Smooth muscle cell (in vitro differentiated cells): ENCODE results near the gene PARD3. TPM values are rescaled to one million over a fixed set of nuclear protein-coding genes. Genes with fewer than 3 reads are reported as not detected.

Experiments used
- DNase-seq: peaks from one replicate; lab custom pipeline; 2025; ENCODE audit not compliant: unreplicated experiment; lab: John Stamatoyannopoulos, UW
- H2AFZ ChIP-seq: fragments of 200-600 bp; sonication (generic); 2 replicates; pipeline ENCODE4 v1.6.0; 2016; ENCODE audit warnings: antibody characterized with exemption, low read depth, mild to moderate bottlenecking
- H3F3A ChIP-seq: fragments of 200-600 bp; sonication (generic); 2 replicates; pipeline ENCODE4 v1.6.0; 2017; ENCODE audit warnings: antibody characterized with exemption, low read depth
- H3K27ac ChIP-seq: fragments of 200-600 bp; sonication (generic); 2 replicates; pipeline ENCODE4 v1.5.1; 2016; ENCODE audit warnings: low read depth, mild to moderate bottlenecking
- H3K27me3 ChIP-seq: fragments of 200-600 bp; sonication (generic); 2 replicates; pipeline ENCODE4 v1.6.1; 2016; ENCODE audit warnings: low read depth, mild to moderate bottlenecking
- H3K36me3 ChIP-seq: fragments of 200-600 bp; sonication (generic); 2 replicates; pipeline ENCODE4 v1.5.1; 2016; ENCODE audit warnings: low read depth
- H3K4me1 ChIP-seq: fragments of 200-600 bp; sonication (generic); 2 replicates; pipeline ENCODE4 v1.5.1; 2016; ENCODE audit warnings: low read depth
- H3K4me2 ChIP-seq: fragments of 200-600 bp; sonication (generic); 2 replicates; pipeline ENCODE4 v1.6.0; 2016; ENCODE audit warnings: mild to moderate bottlenecking
- H3K4me3 ChIP-seq: fragments of 200-600 bp; sonication (generic); 2 replicates; pipeline ENCODE4 v1.5.1; 2016; ENCODE audit warnings: mild to moderate bottlenecking
- H3K79me2 ChIP-seq: fragments of 200-600 bp; sonication (generic); 2 replicates; pipeline ENCODE4 v1.6.0; 2016; ENCODE audit warnings: low read depth, mild to moderate bottlenecking
- H3K9ac ChIP-seq: fragments of 200-600 bp; sonication (generic); 2 replicates; pipeline ENCODE4 v1.6.0; 2016; ENCODE audit warnings: low read depth
- H3K9me3 ChIP-seq: fragments of 200-600 bp; sonication (generic); replicated peaks from 2 replicates; pipeline ENCODE4 v1.5.1; 2016; ENCODE audit warnings: low read depth
- H4K20me1 ChIP-seq: fragments of 200-600 bp; sonication (generic); 2 replicates; pipeline ENCODE4 v1.6.0; 2016; ENCODE audit warnings: low read depth
- CTCF ChIP-seq: fragments of 200-600 bp; sonication (generic); IDR thresholded peaks from 2 replicates; pipeline ENCODE4 v1.5.1; 2017; ENCODE audit warnings: borderline replicate concordance, mild to moderate bottlenecking, antibody characterized with exemption; ENCODE audit not compliant: insufficient read depth, poor library complexity, severe bottlenecking
- WGBS: methylation state at CpG from one replicate; pipeline ENCODE4 v1.1.7; 2016; ENCODE audit warnings: low lambda C conversion rate; 5-methylcytosine and 5-hydroxymethylcytosine counted together
- polyA plus RNA-seq: library from polyadenylated mRNA; unstranded; fragments of >200 nt; fragmentation: Nextera tagmentation; extraction: Ambion mirVana; gene quantifications from 2 replicates; pipeline ENCODE4 v1.2.1, GENCODE V29; 2016
- total RNA-seq: library from RNA; depleted of rRNA; stranded (reverse); fragments of >200 nt; gene quantifications from 2 replicates; pipeline ENCODE4 v1.2.3, GENCODE V29; 2014

The PARD3 gene
- total and polyA plus RNA-seq, 2 experiments from 2014 or later, result 17.5 to 26.0 TPM

GRCh38 chr10:34814913-34815184 is 247 bp downstream of the PARD3 start:
- H3K79me2 ChIP-seq, result peaks cover 40% of the 10 kb centered on the region
- H3K9ac ChIP-seq, result peak overlapping the region; percentile 83
- no peaks in the 10 kb centered on the region for H3F3A ChIP-seq
- H3K27ac ChIP-seq, result peak overlapping the region; percentile 71
- H4K20me1 ChIP-seq, result peaks cover 38% of the 10 kb centered on the region
- under 1% methylated on average over 44 of the region's 45 CpGs for WGBS
- TF ChIP-seq CTCF, result no peak
- no peaks in the 10 kb centered on the region for H3K27me3 ChIP-seq
- peak overlapping the region; percentile 88 for H3K4me3 ChIP-seq
- H3K36me3 ChIP-seq, result no peaks in the 10 kb centered on the region
- H3K4me2 ChIP-seq, result peak overlapping the region; percentile 95
- H3K9me3 ChIP-seq, result no peaks in the 10 kb centered on the region
- peak overlapping the region; percentile 88 for H2AFZ ChIP-seq
- DNase-seq, result no peak
- H3K4me1 ChIP-seq, result peaks cover 7% of the 10 kb centered on the region

GRCh38 chr10:34814223-34814912 is 728 bp downstream of the PARD3 start:
- peak; percentile 42 for DNase-seq
- no peaks in the 10 kb centered on the region for H3F3A ChIP-seq
- peaks cover 43% of the 10 kb centered on the region for H4K20me1 ChIP-seq
- H3K9me3 ChIP-seq, result no peaks in the 10 kb centered on the region
- H3K4me1 ChIP-seq, result peaks cover 12% of the 10 kb centered on the region
- H3K79me2 ChIP-seq, result peaks cover 45% of the 10 kb centered on the region
- H3K27me3 ChIP-seq, result no peaks in the 10 kb centered on the region
- H3K4me3 ChIP-seq, result peak overlapping the region; percentile 88
- no peak for TF ChIP-seq CTCF
- peak overlapping the region; percentile 95 for H3K4me2 ChIP-seq
- peak overlapping the region; percentile 71 for H3K27ac ChIP-seq
- H2AFZ ChIP-seq, result peak overlapping the region; percentile 88
- H3K36me3 ChIP-seq, result no peaks in the 10 kb centered on the region
- 0% methylated on average over 37 of the region's 77 CpGs for WGBS
- H3K9ac ChIP-seq, result peak overlapping the region; percentile 83

GRCh38 chr10:34813626-34814222 is 1.4 kb downstream of the PARD3 start:
- Histone ChIP-seq H2AFZ (peak overlapping the region; percentile 88), H3K27me3 (no peaks in the 10 kb centered on the region)
- TF ChIP-seq CTCF, result no peak

More at GRCh38 chr10:34813626-34814222, 1.4 kb downstream of the PARD3 start:
- Histone ChIP-seq H3K4me3 (peak overlapping the region; percentile 88), H3K4me1 (peaks cover 18% of the 10 kb centered on the region), H3K4me2 (peak overlapping the region; percentile 95), H3K27ac (peak overlapping the region; percentile 71), H3K9me3 (no peaks in the 10 kb centered on the region), H3K9ac (peak overlapping the region; percentile 83), H3K79me2 (peaks cover 45% of the 10 kb centered on the region), H4K20me1 (peaks cover 50% of the 10 kb centered on the region), H3F3A (no peaks in the 10 kb centered on the region), H3K36me3 (no peaks in the 10 kb centered on the region)
- no peak for DNase-seq
- WGBS, result 4% methylated on average over 19 of the region's 19 CpGs
